ENCODE measurements around the gene RXFP3.

RXFP3 gene

DNA sequence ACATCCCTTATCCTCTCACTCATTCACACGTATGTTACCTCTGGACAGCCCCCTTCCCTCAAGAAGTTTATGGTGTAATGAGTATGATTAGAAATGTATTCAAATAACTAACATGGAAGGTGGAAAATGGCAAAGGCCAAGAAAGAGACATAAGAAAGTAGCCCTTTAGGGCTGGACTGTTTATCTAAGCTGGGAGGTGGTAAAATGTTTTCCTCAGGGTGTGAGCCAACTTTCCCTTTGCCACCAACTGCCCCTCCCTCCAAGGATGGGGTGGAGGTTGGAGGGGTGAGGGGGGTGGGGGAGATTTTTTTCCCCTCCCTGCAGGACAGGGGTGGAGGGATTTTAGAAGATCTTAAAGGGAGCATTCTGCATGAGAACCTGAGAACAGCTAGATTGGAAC is 40.1 kb downstream of the RXFP3 start:
- TF ChIP-seq, protein P1, sequence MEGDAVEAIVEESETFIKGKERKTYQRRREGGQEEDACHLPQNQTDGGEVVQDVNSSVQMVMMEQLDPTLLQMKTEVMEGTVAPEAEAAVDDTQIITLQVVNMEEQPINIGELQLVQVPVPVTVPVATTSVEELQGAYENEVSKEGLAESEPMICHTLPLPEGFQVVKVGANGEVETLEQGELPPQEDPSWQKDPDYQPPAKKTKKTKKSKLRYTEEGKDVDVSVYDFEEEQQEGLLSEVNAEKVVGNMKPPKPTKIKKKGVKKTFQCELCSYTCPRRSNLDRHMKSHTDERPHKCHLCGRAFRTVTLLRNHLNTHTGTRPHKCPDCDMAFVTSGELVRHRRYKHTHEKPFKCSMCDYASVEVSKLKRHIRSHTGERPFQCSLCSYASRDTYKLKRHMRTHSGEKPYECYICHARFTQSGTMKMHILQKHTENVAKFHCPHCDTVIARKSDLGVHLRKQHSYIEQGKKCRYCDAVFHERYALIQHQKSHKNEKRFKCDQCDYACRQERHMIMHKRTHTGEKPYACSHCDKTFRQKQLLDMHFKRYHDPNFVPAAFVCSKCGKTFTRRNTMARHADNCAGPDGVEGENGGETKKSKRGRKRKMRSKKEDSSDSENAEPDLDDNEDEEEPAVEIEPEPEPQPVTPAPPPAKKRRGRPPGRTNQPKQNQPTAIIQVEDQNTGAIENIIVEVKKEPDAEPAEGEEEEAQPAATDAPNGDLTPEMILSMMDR (IDR thresholded peaks at IDR 0.05; ENCODE audit: low read depth, low read length): no peak
- DNase-seq (ENCODE audit: low read depth, low spot score): no peak
- H3K4me3 ChIP-seq (ENCODE audit: low read depth, low read length): no peak overlapping the region
- in situ Hi-C loops (cut with HindIII; ENCODE audit: low sequenced_read_pairs): no loop called here

- in situ Hi-C loops (cut with HindIII; ENCODE audit: low sequenced_read_pairs): no loop called here
- H3K4me3 ChIP-seq (ENCODE audit: low read depth, low read length): no peak overlapping the region
- TF ChIP-seq, protein P1 (IDR thresholded peaks at IDR 0.05; ENCODE audit: low read depth, low read length): no peak
- DNase-seq (ENCODE audit: low read depth, low spot score): no peak
These were observed 42.1 kb downstream of the RXFP3 start for GRCh38 chr5:33978306-33978705.

DNA sequence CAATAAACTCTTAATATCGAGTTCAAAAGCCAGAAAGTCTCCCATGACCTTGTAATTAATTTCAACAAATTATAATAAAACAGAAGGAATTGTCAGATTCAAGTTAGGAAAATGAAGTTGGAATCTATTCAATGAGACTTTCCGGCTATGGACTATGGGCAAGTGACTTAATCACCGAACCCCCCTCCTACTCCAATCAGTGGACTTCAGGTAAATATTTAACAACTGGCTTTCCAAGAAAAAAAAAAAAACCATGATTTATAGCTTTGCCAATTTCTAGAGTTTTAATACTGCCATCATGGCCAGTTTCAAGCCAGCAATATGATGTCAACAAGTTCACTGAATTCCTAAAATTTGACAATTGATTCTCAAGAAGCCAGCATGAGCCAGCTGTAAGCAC is 43.8 kb downstream of the RXFP3 start:
- no peak for DNase-seq (ENCODE audit: low read depth, low spot score)
- no peak overlapping the region for H3K4me3 ChIP-seq (ENCODE audit: low read depth, low read length)
- TF ChIP-seq, protein P1 (IDR thresholded peaks at IDR 0.05; ENCODE audit: low read depth, low read length): no peak
- in situ Hi-C loops (cut with HindIII; ENCODE audit: low sequenced_read_pairs): no loop called here

GRCh38 chr5:33981408-33982162 is 45.4 kb downstream of the RXFP3 start:
- in situ Hi-C loops (cut with HindIII; ENCODE audit: low sequenced_read_pairs): no loop called here
- H3K4me3 ChIP-seq (ENCODE audit: low read depth, low read length): no peak overlapping the region
- TF ChIP-seq, protein P1 (IDR thresholded peaks at IDR 0.05; ENCODE audit: low read depth, low read length): no peak
- DNase-seq (ENCODE audit: low read depth, low spot score): peak; percentile 40

DNA sequence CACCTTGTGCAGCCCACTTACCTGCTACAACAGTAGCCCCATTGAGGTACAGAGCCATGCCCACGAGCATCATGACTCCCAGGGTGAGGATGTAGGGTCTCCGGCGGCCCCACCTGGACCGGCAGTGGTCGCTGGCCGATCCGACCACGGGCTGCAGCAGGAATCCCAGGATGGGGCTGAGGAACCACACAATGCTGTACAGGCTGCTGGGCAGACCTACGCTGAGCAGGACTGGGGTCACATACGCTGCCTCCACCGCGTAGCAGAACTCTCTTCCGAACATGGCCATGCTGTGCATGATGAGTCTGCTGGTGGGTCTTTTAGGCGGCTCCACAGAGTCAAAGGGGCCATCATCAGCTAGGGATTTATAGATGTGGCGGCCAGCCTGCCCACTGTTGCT is 48.0 kb downstream of the RXFP3 start:
- in situ Hi-C loops (cut with HindIII; ENCODE audit: low sequenced_read_pairs): no loop called here
- TF ChIP-seq, protein P1 (IDR thresholded peaks at IDR 0.05; ENCODE audit: low read depth, low read length): no peak
- no peak for DNase-seq (ENCODE audit: low read depth, low spot score)
- no peak overlapping the region for H3K4me3 ChIP-seq (ENCODE audit: low read depth, low read length)

GRCh38 chr5:33984671-33985124 is 48.5 kb downstream of the RXFP3 start, which contains the start of gene SLC45A2:
Gene SLC45A2, minus strand, starts transcription at chr5:33984693. Its CDS starts 110 bp downstream, at chr5:33984583.
- no peak for DNase-seq (ENCODE audit: low read depth, low spot score)
- in situ Hi-C loops (cut with HindIII; ENCODE audit: low sequenced_read_pairs): no loop called here
- TF ChIP-seq, protein P1 (IDR thresholded peaks at IDR 0.05; ENCODE audit: low read depth, low read length): no peak
- no peak within 1 kb of the TSS for H3K4me3 ChIP-seq (ENCODE audit: low read depth, low read length)
